Suppressor macrophage treated with lipopolysaccharide for 4 hours (primary cell): ENCODE measurements around the gene SUCLG2.

Source experiments
- DNase-seq: peaks from one replicate; pipeline ENCODE4 v3.0.0-alpha.2; 2020

SUCLG2 gene

DNA sequence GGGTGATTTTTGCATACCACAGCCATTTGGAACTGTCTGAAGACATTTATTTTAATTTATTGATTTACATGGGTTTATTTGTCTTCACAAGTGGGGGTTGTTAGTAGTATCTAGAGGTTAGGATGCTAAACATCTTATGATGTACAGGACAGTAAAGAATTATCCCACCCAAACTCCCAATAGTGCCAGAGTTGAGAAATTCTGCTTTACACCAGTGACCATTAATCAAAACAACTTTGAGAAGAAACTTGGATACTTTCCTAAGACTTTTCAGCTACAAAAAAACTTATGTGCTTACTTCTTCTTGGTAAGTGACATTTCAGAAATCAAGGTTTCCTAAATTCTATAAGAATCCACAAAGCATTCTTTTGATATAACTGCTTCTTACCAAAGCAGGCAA, 156.7 kb downstream of the SUCLG2 start:
- no peak for DNase-seq

DNA sequence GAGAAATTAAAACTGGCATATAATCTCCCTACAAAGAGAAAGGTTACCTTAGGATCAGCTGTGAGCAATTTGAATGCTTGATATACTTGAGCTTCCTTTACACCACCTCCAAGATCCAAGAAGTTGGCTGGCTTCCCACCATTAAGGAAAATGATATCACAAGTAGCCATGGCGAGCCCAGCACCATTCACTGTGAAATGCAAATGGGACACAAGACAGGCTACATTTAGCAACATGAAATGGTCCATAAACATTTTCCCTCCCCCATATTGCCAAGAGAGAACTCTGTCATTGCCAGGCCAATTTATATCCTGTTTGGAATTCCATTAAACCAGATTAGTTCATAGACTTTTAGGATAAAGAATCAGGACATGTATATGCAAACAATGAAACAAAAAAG, 158.7 kb downstream of the SUCLG2 start:
- no peak for DNase-seq

DNA sequence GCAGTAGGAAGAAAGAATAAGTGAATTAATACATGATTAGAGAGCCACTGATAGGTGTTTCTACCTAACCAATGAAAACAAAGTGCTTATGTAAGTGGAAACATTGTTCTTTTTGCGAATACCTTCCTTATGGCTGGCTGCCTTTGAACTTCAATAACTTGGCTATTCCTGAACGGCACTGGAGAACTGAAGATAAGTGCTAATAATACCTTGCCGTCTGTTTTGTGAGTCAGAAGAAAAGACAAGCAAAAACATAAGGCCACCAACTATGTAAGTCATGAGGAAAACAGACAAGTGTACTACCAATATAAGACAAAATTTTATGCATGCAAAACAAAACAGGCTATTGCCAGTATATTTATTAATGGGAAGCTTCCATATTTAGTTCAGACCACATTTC, 160.6 kb downstream of the SUCLG2 start:
- DNase-seq: no peak

DNA sequence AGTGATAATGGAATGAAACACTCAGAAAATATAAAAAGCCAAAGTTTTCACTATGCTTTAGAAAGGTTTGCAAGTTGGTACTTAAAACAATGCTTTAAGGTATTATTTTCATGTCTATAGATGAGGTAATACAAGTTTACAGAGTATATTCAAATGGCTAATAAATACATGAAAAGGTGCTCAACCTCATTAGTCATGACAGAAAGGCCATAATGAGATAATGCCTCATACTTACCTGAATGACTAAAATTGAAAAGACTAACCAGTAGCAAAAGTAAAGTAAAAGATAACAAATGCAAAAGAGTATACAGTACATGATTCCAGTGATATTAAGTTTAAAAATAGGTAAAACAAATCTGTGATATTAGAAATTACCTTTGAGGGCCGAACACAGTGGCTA, 163.8 kb downstream of the SUCLG2 start:
- DNase-seq: no peak

DNA sequence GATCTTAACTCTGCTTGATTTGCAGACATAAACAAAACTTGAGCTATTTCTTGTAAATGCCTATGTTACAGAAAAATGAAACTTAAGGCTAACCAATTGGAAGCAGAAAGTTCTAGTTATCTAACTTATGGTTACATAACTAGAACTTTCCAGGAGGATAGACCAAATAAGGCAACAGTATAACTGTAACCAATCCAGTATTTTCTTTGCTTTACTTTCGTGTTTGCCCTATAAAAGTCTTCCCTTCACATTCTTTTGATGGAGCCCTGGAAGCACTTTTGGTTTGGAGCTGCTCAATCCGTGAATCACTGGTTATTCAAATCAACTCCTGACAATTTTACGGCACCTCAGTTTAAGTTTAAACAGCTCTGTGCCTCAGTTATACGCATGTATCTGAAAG, 164.6 kb downstream of the SUCLG2 start:
- peak; percentile 5 for DNase-seq

DNA sequence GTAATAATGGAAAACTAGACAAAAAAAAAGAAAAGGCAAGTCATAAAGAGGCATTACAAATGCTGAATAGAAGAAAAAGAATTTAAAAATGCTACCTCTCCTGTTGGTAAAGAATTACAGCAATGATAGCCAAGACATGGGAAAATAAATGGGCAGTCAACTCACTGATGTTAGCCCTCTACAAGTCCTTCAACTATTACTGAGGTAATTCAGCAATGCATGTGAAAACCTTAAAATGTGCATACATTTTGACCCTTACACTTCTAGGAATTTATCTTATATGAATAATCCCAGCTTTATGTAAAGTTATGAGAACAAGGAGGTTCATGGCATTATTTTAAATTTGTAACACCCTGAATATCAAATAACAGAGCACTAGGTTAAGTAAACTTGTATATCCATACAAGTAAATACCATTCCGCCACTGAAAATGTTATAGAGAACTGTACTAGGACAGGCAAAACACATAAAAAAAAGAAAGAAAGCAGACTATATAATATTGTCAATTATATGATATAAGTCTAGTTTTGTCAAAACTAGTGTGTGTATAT, 166.8 kb downstream of the SUCLG2 start:
- DNase-seq: no peak

DNA sequence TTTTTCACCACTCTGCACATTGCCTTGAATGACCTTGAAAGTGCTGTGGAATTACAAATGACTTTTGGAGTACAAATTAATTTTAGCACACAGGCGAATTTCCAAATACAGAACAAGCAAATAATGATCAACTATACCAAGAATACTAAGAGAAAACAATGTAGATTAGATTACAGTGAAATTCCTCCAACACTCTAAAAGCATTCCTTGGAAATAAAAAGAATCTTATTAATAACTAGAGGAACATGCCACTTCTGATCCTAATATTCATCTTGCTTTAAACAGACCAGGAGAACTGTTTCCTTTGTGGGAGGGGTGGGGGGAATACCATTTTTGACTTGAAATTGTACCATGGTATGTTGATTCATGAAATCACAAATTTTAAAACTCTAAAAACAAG, 167.5 kb downstream of the SUCLG2 start:
- no peak for DNase-seq

DNA sequence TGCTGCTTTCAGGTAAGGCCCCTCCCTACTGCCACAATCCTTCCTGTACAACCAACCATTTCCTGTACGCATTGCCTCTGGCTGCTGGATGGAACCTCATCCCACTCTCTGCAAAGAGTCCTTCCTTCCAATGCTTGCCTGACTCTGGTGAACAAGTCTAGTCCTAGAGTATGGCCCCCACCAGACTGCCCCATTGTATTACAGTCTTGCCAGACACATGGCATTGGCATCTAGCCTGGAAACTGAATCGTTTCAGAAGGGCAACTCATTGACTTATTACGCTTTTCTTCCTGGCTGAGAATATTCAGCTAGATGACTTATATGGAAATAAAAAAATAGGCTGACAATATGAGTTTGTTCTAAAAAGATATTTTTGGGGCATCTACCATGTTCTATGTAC, 170.3 kb downstream of the SUCLG2 start:
- no peak for DNase-seq

DNA sequence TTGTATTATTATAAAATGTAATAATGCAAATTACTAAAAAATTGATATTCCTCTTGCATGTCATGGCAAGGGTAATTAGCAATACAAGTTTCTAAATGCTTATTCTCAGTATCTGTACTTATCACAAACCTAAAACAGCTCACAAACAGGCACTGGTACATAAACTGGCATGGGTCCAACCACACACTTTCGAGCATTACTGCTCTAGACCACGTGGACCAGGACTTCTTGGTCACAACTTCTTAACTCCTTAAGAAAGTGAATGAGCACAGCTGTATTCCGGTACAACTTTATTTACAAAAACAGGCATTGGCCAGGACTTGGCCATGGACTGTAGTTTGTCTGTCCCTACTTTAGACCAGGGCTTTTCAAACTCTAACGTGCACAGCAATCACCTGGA, 173.3 kb downstream of the SUCLG2 start:
- no peak for DNase-seq

DNA sequence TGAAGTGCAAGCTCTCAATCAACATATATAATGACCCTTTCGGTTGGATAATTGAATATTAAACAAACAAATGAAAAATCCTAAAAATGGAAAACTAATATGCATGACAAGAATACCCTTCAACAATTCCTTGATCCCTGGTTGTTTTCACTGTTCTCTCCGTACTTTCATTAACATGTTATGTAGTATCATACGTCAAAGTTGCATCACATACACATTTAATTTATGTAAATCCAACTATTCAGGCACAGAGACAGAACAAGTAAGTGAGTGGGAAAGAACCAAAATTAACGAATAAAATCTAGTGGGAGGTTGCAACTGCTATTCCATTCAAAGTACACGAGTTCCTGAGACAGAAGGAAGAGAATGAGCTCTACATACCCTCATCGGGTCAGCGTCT, 176.0 kb downstream of the SUCLG2 start:
- no peak for DNase-seq

DNA sequence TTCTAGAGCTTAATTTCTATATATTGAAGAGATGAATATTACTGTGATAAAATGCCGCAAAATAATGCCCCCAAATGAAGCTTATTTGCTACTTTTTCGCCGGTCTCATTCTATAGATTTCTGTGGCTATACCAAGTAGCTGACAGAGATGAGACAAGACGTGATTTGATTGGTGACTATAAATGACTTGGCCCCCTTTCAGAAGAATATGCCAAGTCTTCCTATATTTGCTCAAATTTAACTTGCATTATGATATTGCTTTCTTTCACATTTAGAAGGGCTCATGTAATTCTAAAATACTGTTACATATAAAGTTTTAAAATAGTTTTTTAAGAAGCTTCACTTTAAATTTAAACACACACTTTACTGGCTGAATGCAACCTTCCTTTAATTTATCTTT, 180.1 kb downstream of the SUCLG2 start:
- DNase-seq: no peak

DNA sequence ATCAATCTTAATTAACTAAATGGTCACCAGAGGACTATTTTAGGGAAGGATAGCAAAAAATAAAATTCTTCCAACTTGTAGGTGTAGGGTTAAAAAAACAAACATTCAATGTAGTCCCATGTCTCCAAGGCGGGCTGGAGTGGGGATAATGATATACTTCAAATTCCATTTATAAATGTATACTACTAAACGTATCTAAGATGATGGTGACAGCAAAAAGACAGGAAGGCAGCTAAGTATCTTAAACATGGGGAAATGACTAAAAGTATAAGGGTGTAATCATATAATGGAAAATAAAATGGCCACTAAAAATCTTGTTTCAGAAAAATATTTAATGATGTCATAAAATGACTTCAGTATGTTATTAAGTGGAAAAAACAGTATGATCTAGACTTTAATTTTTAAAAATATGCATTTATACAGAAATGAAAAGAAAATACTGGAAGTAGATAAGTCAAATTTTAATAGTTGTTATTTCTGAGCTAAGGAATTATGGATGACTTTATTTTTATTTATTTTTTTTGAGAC, 181.7 kb downstream of the SUCLG2 start:
- no peak for DNase-seq

DNA sequence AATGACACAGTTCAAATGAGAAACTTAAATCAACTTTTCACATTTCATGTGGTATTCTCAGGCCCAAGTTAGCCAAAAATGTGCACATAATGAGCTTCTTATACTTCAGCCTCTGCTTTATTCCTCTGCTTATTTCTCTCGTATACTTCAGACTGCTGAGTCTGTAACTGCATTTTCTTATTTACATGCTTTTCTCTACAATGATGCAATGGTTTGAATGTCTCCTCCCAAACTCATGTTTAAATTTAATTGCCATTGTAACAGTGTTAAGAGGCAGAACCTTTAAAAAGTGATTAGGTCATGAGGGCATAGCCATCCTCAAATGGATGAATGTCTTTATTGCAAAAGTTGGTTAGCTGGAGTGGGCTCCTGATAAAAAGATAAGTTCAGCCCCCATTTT, 184.2 kb downstream of the SUCLG2 start:
- no peak for DNase-seq

DNA sequence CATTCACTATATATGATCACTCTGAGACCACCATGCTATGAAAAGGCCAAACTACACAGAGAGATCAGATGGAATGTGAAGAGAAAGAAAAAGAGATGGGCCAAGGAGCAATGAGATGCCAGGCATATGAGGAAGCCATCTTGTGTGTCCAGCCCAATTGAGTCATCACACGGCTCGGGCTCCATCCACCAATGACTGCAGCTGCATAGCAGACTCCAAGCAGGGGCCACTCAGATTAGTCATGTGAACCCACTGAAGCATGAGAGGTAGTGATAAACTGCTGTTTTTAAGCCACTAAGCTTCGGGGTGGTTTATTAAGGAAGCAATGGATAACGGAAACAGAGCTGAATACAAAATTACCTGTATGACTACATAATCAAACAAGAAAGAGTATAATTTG, 185.9 kb downstream of the SUCLG2 start:
- no peak for DNase-seq

DNA sequence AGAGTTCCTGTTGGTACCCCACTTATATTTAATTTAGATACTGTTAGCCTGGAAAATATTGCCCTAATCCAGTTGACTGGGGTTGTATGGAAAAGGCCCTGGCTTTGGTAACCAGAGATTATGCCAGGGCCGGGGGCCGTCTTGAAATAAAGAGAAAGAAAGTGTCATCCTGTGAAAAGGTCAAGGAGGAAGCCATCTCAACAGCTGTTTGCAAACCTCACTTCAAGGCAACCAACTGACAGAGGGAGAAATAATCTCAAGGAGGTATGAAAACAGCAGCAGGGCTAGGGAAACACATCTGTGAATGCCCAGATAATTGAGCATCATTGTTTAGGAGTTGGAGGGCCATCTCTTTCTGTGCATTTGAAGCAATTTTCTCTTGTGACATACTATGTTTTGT, 190.8 kb downstream of the SUCLG2 start:
- DNase-seq: no peak

DNA sequence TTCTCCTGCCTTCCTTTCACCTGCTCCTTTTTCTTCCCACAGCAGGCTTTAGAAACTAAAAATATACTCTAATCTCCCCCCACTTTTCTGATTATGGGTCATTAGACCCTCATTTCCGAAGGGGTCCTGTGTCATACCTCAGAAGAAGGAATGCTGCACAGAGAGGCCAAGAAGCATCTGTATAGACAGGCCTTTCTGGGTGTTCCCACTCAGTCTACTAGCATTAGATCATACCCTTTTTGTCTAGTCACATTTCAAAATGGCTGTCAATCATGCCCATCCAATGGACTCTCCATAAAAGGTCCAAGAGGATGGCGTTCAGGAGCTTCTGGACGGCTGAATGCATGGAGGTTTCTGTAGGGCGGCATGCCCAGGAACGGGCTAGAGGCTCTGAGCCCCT, 192.2 kb downstream of the SUCLG2 start:
- no peak for DNase-seq

DNA sequence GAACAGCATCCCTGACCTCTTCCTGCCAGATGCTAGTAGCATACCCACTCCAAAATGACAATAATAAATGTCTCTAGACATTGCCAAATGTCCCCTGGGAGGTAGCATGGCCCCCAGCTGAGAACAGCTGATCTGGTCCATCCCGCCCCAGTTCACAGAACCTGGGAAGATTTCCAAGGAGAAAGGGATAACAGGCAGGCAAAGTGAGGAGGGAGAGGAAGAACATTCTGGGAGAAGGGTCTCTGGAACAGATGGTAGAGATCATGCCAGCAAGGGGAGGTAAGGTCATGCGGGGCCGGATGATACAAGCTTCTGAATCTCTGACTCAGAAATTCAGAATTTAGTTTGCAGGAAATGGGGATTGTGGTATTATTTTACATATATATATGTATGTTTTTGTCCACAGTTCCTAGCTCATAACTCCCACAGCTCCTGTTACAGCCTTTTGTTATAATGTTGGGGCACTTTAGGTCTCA, 192.7 kb downstream of the SUCLG2 start:
- no peak for DNase-seq

DNA sequence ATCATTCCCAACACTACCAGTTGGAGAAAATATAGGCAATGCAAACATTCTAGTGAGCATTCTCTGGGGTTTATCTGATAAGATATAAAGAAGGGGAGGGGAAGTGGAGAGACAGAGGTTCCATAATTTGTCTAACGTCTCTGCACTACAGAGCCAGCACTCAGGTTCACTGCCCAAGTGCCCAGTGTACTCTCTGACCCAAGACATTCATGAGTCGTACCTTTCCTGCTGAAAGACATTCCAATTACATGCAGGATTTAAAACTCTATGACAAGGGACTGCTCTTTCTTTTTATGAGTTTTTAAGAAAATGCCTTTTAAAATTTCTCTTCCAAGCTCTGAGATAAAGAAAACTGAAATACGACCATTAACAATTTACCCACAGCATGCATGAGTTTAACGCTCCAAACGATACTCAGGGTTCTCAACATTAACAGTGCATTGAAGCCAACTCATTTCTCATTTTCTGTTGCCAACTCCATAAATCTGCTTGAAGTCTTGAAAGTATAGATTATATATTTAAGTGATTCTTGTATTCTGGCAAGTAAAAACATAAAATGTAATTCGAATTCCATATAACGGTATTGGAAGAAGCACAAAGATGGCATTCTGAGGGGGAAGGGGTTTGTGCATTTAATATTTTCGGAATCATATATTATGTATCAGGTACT, 193.4 kb downstream of the SUCLG2 start:
- no peak for DNase-seq

DNA sequence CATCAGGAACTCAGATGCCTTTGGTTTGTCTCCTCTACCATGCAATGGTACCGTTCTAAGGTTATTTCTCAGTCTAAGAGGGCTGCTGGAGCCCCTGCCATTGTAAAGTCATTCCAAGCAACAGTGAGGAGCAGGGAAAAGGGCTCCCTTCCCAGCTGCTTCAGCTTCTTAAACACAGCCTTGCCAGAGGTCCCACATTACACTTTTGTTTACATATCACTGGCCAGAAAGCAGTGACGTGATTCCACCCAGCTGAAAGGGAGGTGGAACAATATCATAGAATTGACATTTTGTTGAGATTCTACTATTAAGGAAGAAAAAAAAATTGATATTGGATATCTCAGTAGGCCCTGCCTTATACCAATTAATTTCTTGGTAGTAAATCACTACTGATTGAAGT, 194.6 kb downstream of the SUCLG2 start:
- no peak for DNase-seq

DNA sequence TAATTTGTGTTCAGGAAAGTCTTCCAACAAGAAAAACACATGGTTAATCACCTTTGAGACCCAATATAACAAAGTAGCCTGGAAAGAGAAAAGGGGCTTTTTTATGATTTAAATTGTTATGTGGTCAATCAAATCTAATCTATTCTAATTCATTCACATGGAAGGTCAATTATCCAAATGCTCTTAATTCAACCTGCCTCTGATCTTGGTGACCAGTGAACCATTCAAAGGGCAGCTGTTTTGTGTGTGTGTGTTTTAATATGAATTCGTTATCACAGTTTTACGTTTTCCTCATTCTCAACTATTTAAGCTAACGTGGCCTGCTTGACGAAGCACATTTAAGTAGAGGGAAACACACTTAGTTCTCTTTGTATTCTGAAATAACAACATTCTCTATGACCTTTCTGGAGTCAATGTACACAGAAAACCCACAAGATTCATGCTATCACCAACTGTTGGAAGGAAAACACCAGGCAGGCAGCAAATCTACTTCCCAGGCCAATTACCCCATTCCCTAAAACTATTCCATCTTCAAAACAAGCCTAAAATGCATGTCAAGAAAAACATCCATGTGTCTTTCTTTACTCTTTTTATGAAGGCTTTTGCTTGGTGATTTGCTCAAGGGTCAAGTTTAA, 195.4 kb downstream of the SUCLG2 start:
- DNase-seq: no peak

DNA sequence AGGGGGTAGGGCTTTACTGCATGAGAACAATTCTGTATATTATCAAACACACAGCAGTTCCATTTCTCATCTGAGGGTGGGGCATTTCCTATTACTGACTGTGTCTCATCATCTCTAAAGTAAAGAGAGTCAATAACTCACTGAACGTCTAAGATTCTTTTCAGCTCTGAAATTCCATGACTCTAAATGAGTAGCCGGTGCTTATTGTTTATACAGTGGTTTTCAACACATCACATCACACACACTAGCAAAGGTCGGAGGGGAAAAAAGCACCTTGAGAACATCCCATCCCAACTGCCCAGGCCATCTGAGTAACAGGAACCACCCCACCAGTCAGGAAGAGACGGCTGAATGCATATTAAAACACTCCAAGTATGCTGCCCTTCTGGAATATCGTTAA, 196.0 kb downstream of the SUCLG2 start:
- DNase-seq: no peak

DNA sequence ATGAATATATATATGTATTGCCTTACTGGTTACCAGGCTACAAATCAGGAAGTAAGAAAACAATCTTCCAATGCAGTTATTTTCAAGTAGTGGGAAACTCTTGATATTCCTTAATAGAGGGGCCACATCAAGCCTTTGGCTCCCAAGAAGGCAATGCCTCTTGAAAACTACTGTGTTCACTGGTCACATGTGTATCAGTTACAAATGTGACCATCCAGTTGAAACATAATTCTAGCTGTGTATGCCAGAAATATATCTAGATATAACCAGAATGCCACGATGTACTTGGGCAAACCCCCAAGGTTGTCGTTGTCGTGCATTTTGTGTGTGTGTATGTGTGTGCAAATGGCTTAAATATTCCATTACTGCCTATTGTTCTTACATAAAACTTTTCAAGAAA, 200.8 kb downstream of the SUCLG2 start:
- DNase-seq: no peak

DNA sequence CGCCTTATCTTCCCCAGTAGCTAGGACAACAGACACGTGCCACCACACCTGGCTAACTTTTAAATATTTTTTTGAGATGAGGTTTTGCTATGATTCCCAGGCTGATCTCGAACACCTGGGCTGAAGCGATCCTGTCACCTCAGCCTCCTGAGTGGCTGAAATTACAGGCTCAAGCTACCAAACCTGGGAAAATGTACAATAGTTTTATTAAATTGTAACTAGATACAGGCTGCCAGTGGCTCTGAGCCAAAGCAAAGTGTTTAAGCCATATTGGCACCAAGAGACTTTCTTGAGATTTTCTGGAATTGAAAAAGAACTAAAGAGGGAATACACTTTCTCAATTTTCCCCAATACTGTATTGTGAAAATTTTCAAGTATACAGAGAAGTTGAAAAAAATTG, 204.3 kb downstream of the SUCLG2 start:
- DNase-seq: no peak

DNA sequence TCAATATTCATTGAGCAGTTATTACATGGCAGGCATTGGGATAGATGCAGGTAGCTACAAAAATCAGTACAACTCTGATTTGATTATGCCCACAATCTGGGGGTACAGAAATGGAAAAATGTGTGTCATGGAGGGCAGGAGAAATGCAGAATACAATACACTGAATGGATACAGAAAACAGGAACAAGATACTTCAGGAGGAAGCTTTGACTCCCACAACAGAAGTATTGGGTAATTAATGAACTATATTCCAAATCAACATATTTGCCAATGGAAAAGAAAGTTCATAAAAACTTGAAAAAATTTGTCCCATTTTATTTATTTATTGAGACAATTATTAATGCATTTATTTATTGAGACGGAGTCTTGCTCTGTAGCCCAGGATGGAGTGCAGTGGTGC, 207.0 kb downstream of the SUCLG2 start:
- peak; percentile 30 for DNase-seq

DNA sequence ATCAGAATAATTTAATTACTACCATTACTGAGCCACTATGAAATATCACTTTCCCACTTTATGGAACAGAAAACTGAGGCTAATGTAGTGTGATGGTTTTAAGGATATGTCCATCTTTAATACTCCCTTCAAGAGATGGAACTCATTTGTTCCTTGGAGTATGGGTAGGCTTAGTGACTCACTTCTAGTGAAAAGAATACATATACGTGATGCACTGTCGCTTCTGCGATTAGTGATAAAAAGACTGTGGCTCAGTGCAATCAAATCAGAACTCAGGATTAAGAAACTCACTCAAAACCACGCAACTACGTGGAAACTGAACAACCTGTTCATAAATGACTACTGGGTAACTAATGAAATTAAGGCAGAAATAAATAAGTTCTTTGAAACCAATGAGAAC, 216.6 kb downstream of the SUCLG2 start:
- DNase-seq: no peak
